RKO (cell line): Measurements from ENCODE around the gene FHIT.

Experiments
- DNase-seq: peaks from one replicate; pipeline ENCODE4 v3.0.0-alpha.2; 2016; ENCODE audit warnings: low spot score

Gene FHIT

GRCh38 chr3:59717679-59718205 lies 1533.5 kb downstream of the FHIT start:
- DNase-seq: no peak

- no peak for DNase-seq
These were observed 1537.2 kb downstream of the FHIT start for GRCh38 chr3:59714066-59714465.

- DNase-seq: no peak
These were observed 1540.7 kb downstream of the FHIT start for GRCh38 chr3:59710554-59710953.

- DNase-seq: no peak
These were observed 1541.3 kb downstream of the FHIT start for GRCh38 chr3:59709702-59710553.

GRCh38 chr3:59708202-59708601 lies 1543.0 kb downstream of the FHIT start:
- no peak for DNase-seq

- DNase-seq: no peak
These were observed 1547.0 kb downstream of the FHIT start for GRCh38 chr3:59704292-59704691.

GRCh38 chr3:59699648-59700320 lies 1551.5 kb downstream of the FHIT start:
- no peak for DNase-seq
